ENCODE measurements around the gene EIF4E. TPM values are rescaled to one million over a fixed set of nuclear protein-coding genes. Genes with fewer than 3 reads are reported as not detected.
"Not testable (repeated sequence)": the region's sequence is repeated elsewhere in the genome, so short reads cannot be mapped to it uniquely, and the experiment has no call there.

EIF4E gene
- total RNA-seq, 6 experiments from 2014 or later, result 117 to 147 (median 127) TPM

DNA sequence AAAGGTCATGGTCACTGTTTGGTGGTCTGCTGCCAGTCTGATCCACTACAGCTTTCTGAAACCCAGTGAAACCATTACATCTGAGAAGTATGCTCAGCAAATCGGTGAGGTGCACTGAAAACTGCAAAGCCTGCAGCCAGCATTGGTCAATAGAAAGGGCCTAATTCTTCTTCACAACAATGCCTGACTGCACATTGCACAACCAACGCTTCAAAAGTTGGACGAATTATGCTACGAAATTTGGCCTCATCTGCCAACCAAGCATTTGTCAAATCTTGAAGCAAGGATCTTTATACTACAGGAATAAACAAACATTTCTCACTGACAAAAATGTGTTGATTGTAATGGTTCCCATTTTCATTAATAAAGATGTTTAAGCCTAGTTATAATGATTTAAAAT is 90.4 kb downstream of the EIF4E start:
- Mint-ChIP-seq H3K27ac (no peak overlapping the region), H3K27me3 (ENCODE audit: insufficient read depth) (no peaks in the 10 kb centered on the region; the same call in 1 of the 2 replicates), H3K36me3 (ENCODE audit: low read depth) (no peaks in the 10 kb centered on the region), H3K9me3 (no peaks in the 10 kb centered on the region; the same call in 1 of the 2 replicates), H3K4me3 (no peak overlapping the region), H3K4me1 (ENCODE audit: low read depth) (no peaks in the 10 kb centered on the region)
- no peak for DNase-seq
- TF ChIP-seq, protein P1, sequence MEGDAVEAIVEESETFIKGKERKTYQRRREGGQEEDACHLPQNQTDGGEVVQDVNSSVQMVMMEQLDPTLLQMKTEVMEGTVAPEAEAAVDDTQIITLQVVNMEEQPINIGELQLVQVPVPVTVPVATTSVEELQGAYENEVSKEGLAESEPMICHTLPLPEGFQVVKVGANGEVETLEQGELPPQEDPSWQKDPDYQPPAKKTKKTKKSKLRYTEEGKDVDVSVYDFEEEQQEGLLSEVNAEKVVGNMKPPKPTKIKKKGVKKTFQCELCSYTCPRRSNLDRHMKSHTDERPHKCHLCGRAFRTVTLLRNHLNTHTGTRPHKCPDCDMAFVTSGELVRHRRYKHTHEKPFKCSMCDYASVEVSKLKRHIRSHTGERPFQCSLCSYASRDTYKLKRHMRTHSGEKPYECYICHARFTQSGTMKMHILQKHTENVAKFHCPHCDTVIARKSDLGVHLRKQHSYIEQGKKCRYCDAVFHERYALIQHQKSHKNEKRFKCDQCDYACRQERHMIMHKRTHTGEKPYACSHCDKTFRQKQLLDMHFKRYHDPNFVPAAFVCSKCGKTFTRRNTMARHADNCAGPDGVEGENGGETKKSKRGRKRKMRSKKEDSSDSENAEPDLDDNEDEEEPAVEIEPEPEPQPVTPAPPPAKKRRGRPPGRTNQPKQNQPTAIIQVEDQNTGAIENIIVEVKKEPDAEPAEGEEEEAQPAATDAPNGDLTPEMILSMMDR (IDR thresholded peaks at IDR 0.05), result no peak

DNA sequence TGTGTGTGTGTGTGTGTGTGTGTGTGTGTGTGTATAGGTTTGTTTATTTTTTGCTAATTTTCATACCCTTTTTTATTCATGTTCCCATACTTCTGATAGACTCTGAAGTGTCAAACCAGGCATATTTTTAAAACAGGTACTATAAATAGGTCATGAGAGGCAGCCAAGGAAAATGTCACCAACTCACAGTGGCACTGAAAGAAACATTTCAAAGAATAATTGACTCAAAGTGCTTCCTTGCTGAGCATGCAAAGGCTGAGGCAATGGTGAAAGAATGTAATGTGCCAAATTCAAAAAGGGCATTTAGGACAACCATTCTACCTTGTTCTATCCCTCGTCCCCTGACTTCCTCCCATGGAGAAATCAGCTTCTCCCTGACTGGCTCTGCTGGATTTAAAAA is 95.5 kb downstream of the EIF4E start:
- Mint-ChIP-seq H3K36me3 (ENCODE audit: low read depth) (no peaks in the 10 kb centered on the region), H3K4me1 (ENCODE audit: low read depth) (peaks cover 5% of the 10 kb centered on the region), H3K27ac (no peak overlapping the region), H3K9me3 (no peaks in the 10 kb centered on the region), H3K4me3 (no peak overlapping the region), H3K27me3 (ENCODE audit: insufficient read depth) (peaks cover under 1% of the 10 kb centered on the region; the same call in 1 of the 2 replicates)
- TF ChIP-seq, protein P1 (IDR thresholded peaks at IDR 0.05), result no peak
- DNase-seq, result no peak

DNA sequence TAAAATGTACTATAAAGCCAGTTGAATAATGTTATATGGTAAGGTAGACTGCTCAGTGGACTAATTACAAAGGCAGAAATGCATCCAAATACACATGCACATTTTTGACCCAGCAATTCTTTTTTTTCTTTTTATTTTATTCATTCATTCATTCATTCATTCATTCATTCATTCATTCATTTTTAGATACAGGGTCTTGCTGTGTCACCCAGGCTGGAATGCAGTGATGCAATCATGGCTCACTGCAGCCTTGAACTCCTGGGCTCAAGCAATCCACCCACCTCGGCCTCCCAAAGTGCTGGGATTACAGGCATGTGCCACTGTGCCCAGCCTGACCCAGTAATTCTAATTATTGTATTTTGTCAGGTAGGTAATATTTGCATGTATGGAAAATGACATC is 97.9 kb downstream of the EIF4E start:
- not testable (repeated sequence) for H3K36me3 Mint-ChIP-seq (ENCODE audit: low read depth); H3K27ac Mint-ChIP-seq; H3K4me3 Mint-ChIP-seq; H3K9me3 Mint-ChIP-seq; H3K27me3 Mint-ChIP-seq (ENCODE audit: insufficient read depth); H3K4me1 Mint-ChIP-seq (ENCODE audit: low read depth); DNase-seq

Other genes starting within 250 kb of the EIF4E start
- gene METAP1, start 66.6 kb upstream of the EIF4E start, total RNA-seq (2021; fragmentation: NEBNext Ultra II Directional; extraction: Animal tissue kit (Norgen Biotek cat#: 25700)), result 10 to 100 TPM; 49.0 to 61.4 (median 56.1) TPM
- 100 to 1,000 TPM; 193 to 211 (median 205) TPM for gene ADH5, start 159.7 kb upstream of the EIF4E start, total RNA-seq (2021; fragmentation: NEBNext Ultra II Directional; extraction: Animal tissue kit (Norgen Biotek cat#: 25700))
- not detected for gene ADH4, start 215.2 kb upstream of the EIF4E start, total RNA-seq (2021; fragmentation: NEBNext Ultra II Directional; extraction: Animal tissue kit (Norgen Biotek cat#: 25700))

All from HFFc6 (cell line).